Non-pigmented ciliary epithelial cell (primary cell): Measurements from ENCODE around the gene FILIP1L.

Source experiments
- DNase-seq: peaks from one replicate; pipeline ENCODE4 v3.0.0-alpha.2; 2010; ENCODE audit warnings: low read depth

FILIP1L gene

DNA sequence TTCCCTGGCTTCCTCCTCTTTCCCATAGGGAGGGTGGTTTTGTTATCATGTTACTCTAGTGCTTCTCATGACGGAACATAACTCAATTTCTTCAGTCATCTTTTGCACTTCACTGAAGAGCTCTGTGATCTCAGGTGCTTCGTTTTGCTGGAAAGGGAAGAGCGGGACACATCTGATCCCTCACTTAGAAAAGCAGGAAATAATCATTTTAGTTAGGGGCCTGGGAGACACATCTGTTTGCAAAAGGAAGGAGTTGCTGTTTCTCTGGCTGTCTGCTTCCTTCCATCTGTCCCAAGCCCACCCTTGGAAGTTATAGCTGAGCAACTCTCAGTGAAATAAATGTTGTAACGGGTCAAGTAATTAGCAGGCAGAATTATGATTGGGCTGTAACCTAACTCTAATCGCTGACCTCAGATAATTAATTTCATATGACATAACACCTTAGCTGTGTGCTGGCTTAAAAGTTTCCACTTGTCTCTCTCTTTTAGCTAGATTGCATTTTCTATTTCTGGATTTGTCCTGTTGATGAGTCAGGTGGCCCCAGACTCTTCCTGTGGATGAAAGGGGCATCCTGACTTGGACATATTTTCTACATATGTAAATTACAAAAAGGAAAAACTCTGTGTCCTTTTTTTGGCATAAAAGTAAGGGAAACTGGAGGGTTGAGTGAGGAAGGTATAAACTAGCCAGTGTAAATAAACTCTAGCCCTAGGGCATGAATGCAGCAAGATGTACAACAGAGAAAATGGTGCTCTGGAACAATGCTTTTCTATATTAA, 11.0 kb upstream of the FILIP1L start:
- no peak for DNase-seq

GRCh38 chr3:100124201-100124761, 10.0 kb upstream of the FILIP1L start:
- DNase-seq, result no peak

DNA sequence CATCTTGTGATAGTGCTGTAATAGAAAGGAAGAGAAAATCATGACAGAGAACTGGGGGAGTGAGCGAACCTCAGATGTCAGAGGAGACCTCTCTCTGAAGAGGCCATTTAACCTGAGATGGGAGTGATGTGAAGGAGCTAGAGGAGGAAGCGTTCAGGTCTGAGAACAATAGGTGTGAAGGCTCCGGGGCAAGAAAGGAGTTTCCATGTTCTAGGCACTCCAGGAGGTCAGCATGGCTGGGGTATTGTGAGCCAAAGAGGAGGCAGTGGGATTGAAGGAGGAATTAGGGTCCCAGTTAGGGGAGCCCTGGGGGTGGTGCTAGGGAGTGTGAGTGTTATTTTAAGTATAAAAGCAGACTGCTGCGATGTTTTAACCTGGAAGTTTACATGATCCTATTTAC, 8.8 kb upstream of the FILIP1L start:
- DNase-seq, result no peak

DNA sequence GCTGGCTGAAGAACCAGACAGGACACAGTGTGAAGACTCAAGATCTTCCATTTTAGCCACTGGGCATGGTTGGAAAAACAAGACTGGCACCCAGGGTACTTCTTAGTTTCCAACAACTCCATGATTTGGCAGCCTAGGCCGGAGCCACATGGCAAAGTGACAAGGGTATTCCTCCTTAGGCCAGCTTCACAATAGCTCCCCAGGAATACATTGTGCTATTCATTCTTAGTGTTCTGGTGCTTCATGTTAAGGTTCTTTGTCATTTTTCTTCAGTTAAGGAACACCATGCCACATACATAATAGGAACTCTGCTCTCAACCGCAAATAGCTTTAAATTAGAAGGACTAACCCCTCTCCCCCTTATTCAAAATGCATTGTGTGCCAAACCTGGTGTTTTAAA, 8.0 kb upstream of the FILIP1L start:
- DNase-seq, result no peak

DNA sequence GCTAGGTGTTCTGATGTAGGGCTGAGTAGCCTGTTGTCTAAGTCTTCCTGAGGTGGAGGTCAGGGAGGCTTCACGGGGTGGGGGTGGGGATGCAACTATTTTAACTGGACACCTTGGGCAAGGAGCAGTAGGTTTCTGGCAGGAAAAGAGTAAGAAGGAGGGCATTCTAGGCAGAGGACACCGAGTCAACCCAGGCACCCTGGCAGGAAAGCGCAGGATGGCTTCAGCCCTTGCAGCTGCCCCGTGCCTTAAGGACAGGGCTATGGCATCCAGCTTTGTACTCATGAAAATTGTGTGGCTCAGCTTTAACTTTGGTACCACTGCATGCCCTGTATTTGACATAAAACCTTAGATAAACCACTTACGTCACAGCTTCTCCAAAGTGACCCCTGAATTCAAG, 6.4 kb upstream of the FILIP1L start:
- DNase-seq, result no peak

DNA sequence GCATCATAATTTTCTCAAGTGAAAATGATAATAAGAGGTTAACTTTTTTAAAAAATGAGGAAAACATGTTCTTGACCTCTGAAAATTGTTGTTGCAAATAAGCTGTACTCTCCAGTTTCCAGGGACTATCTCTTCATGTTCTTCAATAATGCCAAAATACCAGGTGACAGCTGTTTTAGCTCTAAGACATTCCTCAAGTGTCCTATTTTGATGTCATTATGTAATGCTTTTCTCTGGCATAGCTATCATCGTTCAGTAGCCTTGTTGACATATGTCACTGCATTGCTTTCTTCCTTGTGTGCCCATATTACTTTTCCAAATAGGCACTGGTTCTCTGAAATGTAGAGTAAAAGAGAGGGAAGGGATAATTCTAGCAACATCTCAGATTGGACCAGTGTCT, 5.7 kb upstream of the FILIP1L start:
- DNase-seq, result no peak

- no peak for DNase-seq
Observed at GRCh38 chr3:100117093-100117492, 2.8 kb upstream of the FILIP1L start.

DNA sequence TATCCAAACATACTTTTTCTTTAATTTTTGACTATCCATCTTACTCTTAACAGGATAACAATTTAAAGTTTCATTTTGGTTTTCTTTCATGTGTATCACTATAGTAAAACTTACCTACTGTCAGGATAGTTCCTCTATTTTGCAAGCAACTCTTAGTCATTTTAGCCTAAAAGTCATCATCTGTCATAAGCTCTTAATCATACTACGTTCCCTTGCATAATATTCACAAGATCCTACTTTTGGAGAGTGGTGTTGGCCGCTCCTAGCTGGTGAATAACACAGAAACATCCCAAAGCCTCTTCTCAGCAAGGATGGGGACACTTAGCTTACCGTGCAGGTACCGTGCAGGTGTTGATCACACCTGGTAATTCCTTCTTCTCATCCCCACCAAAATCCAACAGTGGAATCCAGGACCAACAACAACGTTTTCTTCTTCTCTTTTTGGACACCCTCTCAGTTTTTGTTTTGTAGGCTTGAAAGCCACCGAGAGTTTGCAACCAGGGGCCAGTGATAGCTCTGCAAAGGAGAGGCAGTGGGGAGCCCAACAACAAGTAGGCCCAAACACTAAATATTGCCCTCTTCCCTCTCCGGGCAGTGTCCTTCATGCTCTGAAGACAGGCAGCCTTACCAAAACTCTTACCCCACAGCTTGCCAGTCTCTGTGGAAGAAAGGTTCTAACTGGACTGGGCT, 433 bp downstream of the FILIP1L start:
- no peak for DNase-seq

GRCh38 chr3:100111728-100112127, 2.6 kb downstream of the FILIP1L start:
- DNase-seq, result no peak

- no peak for DNase-seq
Observed at GRCh38 chr3:100110162-100110561, 4.1 kb downstream of the FILIP1L start.

- no peak for DNase-seq
Observed at GRCh38 chr3:100108464-100109079, 5.7 kb downstream of the FILIP1L start.

DNA sequence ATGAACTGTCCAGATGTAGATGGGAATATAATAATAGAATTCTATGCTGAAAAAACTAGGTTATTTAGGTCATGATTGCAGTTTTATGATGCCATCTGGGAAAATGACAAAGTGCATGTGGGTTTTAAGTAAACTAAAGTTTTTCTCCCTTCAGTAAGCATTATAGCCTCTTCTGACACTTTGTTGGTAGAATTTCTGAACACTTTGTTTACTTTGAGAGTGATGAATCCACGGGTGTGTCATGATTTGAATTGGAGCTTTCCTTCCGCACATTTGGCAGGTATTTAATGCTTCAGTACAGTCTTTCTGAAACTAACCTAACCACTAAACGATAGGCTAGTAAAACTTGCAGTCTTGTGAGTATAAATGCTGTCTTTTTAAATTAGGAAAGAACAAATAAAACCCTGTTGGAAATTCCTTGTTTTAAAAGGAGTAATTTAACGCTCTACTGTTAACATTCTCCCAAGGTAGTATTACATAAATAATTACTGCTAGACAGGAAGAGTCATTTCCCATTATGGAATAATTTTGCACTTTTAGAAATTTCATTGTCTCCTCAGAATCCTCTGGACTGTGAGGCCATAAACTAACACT, 7.0 kb downstream of the FILIP1L start:
- DNase-seq, result no peak

GRCh38 chr3:100106531-100107141, 7.7 kb downstream of the FILIP1L start:
- DNase-seq, result no peak

- no peak for DNase-seq
Observed at GRCh38 chr3:100106094-100106493, 8.2 kb downstream of the FILIP1L start.

- no peak for DNase-seq
Observed at GRCh38 chr3:100105501-100105900, 8.8 kb downstream of the FILIP1L start.

- DNase-seq, result no peak
Observed at GRCh38 chr3:100104817-100105413, 9.4 kb downstream of the FILIP1L start.

DNA sequence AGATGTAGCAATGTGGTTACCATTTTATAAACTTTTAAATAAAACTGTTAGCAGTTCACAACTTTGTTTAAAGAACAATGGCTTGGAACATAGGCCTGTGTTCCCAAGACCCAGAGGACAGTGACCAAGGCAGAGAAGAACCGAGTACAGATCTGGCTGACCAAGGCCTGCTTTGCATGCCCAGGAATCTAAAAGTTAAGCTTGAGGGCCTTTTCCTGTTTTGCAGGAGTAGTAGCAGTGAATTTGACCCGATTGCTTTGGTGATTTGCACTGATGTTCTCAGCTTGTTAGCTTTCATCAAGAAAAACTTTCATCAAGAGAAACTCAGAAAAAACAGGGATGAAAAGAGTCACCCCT, 9.9 kb downstream of the FILIP1L start:
- DNase-seq, result no peak

- DNase-seq, result peak; percentile 60
Observed at GRCh38 chr3:100103558-100104441, 10.5 kb downstream of the FILIP1L start.

DNA sequence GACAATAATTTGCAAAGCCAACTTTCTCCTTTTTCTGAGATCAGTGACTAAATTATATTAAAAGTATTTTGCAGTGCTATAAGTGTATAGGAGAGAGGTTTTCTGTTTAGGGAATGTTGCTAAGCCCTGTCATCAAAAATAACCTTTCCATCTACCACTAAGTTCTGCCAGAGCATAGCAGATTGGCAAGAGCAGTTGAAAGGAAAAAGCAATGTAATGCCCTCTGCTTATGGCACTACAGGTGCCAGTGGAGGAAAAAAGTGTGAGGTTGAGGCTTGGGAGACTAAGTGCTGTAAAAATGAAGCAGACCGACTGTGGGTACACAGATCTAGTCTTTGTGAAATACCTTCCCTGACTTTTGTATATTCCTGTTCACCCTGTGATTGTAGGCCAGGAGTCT, 11.5 kb downstream of the FILIP1L start:
- no peak for DNase-seq

DNA sequence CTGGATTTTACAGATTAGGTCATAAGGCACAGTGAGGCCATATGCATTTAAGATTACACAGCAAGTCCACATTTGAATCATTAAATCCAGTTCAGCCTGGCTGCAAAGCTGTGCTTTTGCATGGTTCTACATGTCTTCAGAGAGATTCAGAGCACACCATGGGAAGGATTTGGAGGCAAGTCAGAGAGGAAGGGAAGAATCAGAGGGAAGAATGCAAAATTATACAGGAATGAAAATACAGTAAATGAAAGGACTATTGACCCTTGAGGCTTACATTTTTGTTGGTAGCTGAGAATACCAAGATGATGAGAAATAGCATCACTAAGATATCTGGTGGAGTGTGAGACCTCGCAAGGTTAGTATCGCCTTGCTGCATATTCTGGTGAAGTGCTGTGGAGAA, 13.9 kb downstream of the FILIP1L start:
- DNase-seq, result peak; percentile 47

- DNase-seq, result no peak
Observed at GRCh38 chr3:100099621-100100020, 14.7 kb downstream of the FILIP1L start.
